ENCODE measurements around the gene KLRC1. TPM values are rescaled to one million over a fixed set of nuclear protein-coding genes. Genes with fewer than 3 reads are reported as not detected.
A peak's percentile ranks its signal among the peaks of the same experiment; 100 is the strongest.
"Not testable (repeated sequence)": the region's sequence is repeated elsewhere in the genome, so short reads cannot be mapped to it uniquely, and the experiment has no call there.

The KLRC1 gene
- polyA plus RNA-seq, 4 donors: 0.58 to 4.6 (median 0.81) TPM; not detected in 1

DNA sequence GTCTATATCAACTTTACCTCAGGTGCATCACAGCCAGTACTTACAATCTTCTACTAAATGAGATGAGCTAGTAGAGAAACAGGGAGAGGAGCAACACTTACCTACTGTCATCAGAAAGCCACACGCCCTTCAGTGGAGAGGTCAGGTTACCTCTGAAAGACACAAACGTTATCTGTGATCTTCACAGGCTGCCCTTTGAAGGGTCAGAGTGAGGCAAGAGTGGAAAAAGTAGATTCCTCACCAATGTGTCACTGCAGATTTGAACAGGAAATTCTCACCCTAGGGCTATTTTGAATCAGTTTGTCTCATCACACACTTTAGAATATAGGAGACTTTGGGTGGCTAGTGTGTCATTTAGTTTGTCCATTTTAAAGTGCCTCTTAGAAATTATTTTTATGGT, 15.6 kb downstream of the KLRC1 start:
- not testable (repeated sequence) for H3K27me3 ChIP-seq (ENCODE audit: control insufficient read depth in 3 of 3, insufficient read depth in 3 of 3, low read length in 3 of 3); H3K9me3 ChIP-seq (ENCODE audit: control insufficient read depth in 2 of 2, insufficient read depth in 1 of 2, low read depth in 1 of 2, low read length in 1 of 2); H3K36me3 ChIP-seq (ENCODE audit: control insufficient read depth in 3 of 3, insufficient read depth in 2 of 3, low read depth in 1 of 3, low read length in 3 of 3); FAIRE-seq; H3K27ac ChIP-seq (ENCODE audit: low read depth in 1 of 3, low read length in 2 of 3); H3K4me1 ChIP-seq (ENCODE audit: control insufficient read depth in 3 of 3, insufficient read depth in 2 of 3, low read depth in 1 of 3, low read length in 2 of 3); DNase-seq; H3K4me3 ChIP-seq (ENCODE audit: low read depth in 1 of 3, low read length in 3 of 3)
- WGBS, 3 donors: 34 to 58% (median 40%) methylated on average over 1 to 2 of the region's 2 CpGs

DNA sequence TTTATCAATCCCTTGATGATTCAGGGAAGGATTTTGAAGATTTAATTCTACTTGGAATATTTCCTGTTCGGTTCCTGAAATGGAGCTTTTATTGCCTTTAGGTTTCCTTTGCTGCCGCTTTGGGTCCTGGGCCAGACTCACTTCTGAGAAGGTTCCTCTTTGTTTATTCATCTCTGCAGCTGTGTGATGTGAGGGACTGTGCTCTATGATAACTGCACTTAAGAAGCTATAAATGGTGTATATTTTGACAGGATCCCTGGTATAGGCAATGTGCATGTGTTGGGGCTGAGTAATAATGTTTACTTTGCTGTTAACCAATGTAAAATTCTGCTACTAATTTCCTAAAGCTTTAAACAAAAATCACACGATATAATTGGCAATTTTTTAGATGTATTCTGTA, 17.4 kb downstream of the KLRC1 start, which contains the start of gene KLRC2:
TSS of gene KLRC2 (minus strand) at position 195 of the 400 bp plus-strand sequence. CDS start at position 171, 24 bp downstream.
- H3K27me3 ChIP-seq (ENCODE audit: control insufficient read depth in 3 of 3, insufficient read depth in 3 of 3, low read length in 3 of 3); DNase-seq; H3K36me3 ChIP-seq (ENCODE audit: control insufficient read depth in 3 of 3, insufficient read depth in 2 of 3, low read depth in 1 of 3, low read length in 3 of 3); H3K9me3 ChIP-seq (ENCODE audit: control insufficient read depth in 2 of 2, insufficient read depth in 1 of 2, low read depth in 1 of 2, low read length in 1 of 2); H3K27ac ChIP-seq (ENCODE audit: low read depth in 1 of 3, low read length in 2 of 3); FAIRE-seq; H3K4me1 ChIP-seq (ENCODE audit: control insufficient read depth in 3 of 3, insufficient read depth in 2 of 3, low read depth in 1 of 3, low read length in 2 of 3); H3K4me3 ChIP-seq (ENCODE audit: low read depth in 1 of 3, low read length in 3 of 3): not testable (repeated sequence)
- WGBS, 3 donors: 7 to 26% (median 18%) methylated on average over 3 of the region's 3 CpGs

DNA sequence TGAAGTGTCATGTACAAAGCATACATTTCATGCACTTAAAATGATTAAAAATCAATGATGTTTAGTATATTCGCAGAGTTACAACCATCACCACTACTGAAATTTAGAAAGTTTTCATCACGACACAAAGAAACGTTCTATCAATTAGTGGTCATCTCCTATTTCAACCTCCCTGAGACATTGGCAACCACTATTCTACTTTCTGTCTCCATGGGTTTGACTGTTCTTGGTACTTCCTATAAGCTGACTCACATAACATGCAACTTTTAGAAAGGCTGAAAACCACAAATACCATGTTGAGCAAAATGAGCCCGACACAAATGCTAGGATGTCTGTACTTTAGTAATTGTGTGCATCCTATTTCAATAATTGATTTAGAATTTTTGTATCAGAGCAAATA, 22.6 kb downstream of the KLRC1 start:
- H3K9me3 ChIP-seq (ENCODE audit: control insufficient read depth in 2 of 2, insufficient read depth in 1 of 2, low read depth in 1 of 2, low read length in 1 of 2); DNase-seq; H3K4me3 ChIP-seq (ENCODE audit: low read depth in 1 of 3, low read length in 3 of 3); H3K27me3 ChIP-seq (ENCODE audit: control insufficient read depth in 3 of 3, insufficient read depth in 3 of 3, low read length in 3 of 3); FAIRE-seq; H3K27ac ChIP-seq (ENCODE audit: low read depth in 1 of 3, low read length in 2 of 3); H3K4me1 ChIP-seq (ENCODE audit: control insufficient read depth in 3 of 3, insufficient read depth in 2 of 3, low read depth in 1 of 3, low read length in 2 of 3); H3K36me3 ChIP-seq (ENCODE audit: control insufficient read depth in 3 of 3, insufficient read depth in 2 of 3, low read depth in 1 of 3, low read length in 3 of 3): not testable (repeated sequence)
- 69 to 91% (median 73%) methylated on average over 4 of the region's 4 CpGs for WGBS, 3 donors

DNA sequence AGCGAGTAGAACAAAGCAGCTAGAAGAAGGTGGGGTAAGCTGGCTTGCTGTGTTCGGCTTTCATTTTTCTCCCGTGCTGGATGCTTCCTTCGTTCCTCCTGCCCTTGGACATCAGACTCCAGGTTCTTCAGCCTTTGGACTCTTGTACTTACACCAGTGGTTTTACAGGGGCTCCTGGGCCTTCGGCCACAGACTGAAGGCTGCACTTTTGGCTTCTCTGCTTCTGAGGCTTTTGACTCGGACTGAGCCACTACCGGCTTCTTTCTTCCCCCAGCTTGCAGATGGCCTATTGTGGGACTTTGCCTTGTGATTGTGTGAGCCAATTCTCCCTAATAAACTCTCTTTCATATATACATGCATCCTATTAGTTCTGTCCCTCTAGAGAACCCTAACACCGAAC, 27.2 kb downstream of the KLRC1 start:
- not testable (repeated sequence) for H3K9me3 ChIP-seq (ENCODE audit: control insufficient read depth in 2 of 2, insufficient read depth in 1 of 2, low read depth in 1 of 2, low read length in 1 of 2); H3K36me3 ChIP-seq (ENCODE audit: control insufficient read depth in 3 of 3, insufficient read depth in 2 of 3, low read depth in 1 of 3, low read length in 3 of 3); DNase-seq; H3K4me3 ChIP-seq (ENCODE audit: low read depth in 1 of 3, low read length in 3 of 3); H3K27ac ChIP-seq (ENCODE audit: low read depth in 1 of 3, low read length in 2 of 3); H3K4me1 ChIP-seq (ENCODE audit: control insufficient read depth in 3 of 3, insufficient read depth in 2 of 3, low read depth in 1 of 3, low read length in 2 of 3); H3K27me3 ChIP-seq (ENCODE audit: control insufficient read depth in 3 of 3, insufficient read depth in 3 of 3, low read length in 3 of 3); FAIRE-seq
- WGBS, 3 donors: 31 to 89% (median 83%) methylated on average over 7 to 8 of the region's 8 CpGs

DNA sequence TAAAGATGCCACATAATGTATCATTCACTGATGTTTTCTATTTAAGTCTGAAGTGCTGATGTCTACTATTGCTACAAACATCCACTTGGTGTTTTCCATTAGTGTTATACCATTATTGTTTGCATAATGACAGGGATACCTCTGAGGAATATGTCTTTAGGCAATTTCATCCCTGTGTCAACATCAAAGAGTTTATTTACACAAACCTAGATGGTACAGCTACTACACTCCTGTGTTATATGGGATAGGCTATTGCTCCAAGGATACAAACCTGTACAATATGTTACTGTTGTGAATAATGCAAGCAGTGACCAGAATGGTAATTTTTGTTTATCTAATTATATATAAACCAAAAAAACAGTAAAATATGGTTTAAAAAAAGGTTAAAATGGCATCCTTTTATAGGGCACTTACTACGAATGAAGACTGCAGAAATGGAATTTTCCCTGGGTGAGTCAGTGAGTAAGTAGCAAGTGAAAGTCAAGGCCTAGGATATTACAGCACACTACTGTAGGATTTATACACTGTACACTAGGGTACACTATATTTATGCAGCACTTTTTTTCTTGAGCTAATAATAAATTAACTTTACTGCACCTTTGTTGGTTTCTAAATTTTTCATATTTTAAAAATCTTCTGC, 28.8 kb downstream of the KLRC1 start:
- H3K27ac ChIP-seq (ENCODE audit: low read depth in 1 of 3, low read length in 2 of 3); H3K4me3 ChIP-seq (ENCODE audit: low read depth in 1 of 3, low read length in 3 of 3); FAIRE-seq; H3K4me1 ChIP-seq (ENCODE audit: control insufficient read depth in 3 of 3, insufficient read depth in 2 of 3, low read depth in 1 of 3, low read length in 2 of 3); H3K27me3 ChIP-seq (ENCODE audit: control insufficient read depth in 3 of 3, insufficient read depth in 3 of 3, low read length in 3 of 3); H3K9me3 ChIP-seq (ENCODE audit: control insufficient read depth in 2 of 2, insufficient read depth in 1 of 2, low read depth in 1 of 2, low read length in 1 of 2); DNase-seq; H3K36me3 ChIP-seq (ENCODE audit: control insufficient read depth in 3 of 3, insufficient read depth in 2 of 3, low read depth in 1 of 3, low read length in 3 of 3): not testable (repeated sequence)
- 81 to 86% (median 82%) methylated on average over 1 of the region's 1 CpG for WGBS, 3 donors

DNA sequence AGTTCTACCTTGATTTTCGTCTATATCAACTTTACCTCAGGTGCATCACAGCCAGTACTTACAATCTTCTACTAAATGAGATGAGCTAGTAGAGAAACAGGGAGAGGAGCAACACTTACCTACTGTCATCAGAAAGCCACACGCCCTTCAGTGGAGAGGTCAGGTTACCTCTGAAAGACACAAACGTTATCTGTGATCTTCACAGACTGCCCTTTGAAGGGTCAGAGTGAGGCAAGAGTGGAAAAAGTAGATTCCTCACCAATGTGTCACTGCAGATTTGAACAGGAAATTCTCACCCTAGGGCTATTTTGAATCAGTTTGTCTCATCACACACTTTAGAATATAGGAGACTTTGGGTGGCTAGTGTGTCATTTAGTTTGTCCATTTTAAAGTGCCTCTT, 31.0 kb downstream of the KLRC1 start:
- not testable (repeated sequence) for H3K4me1 ChIP-seq (ENCODE audit: control insufficient read depth in 3 of 3, insufficient read depth in 2 of 3, low read depth in 1 of 3, low read length in 2 of 3); H3K36me3 ChIP-seq (ENCODE audit: control insufficient read depth in 3 of 3, insufficient read depth in 2 of 3, low read depth in 1 of 3, low read length in 3 of 3); H3K4me3 ChIP-seq (ENCODE audit: low read depth in 1 of 3, low read length in 3 of 3); H3K9me3 ChIP-seq (ENCODE audit: control insufficient read depth in 2 of 2, insufficient read depth in 1 of 2, low read depth in 1 of 2, low read length in 1 of 2); DNase-seq; H3K27me3 ChIP-seq (ENCODE audit: control insufficient read depth in 3 of 3, insufficient read depth in 3 of 3, low read length in 3 of 3); FAIRE-seq; H3K27ac ChIP-seq (ENCODE audit: low read depth in 1 of 3, low read length in 2 of 3)
- WGBS, 3 donors: 32 to 49% (median 44%) methylated on average over 2 of the region's 3 CpGs

DNA sequence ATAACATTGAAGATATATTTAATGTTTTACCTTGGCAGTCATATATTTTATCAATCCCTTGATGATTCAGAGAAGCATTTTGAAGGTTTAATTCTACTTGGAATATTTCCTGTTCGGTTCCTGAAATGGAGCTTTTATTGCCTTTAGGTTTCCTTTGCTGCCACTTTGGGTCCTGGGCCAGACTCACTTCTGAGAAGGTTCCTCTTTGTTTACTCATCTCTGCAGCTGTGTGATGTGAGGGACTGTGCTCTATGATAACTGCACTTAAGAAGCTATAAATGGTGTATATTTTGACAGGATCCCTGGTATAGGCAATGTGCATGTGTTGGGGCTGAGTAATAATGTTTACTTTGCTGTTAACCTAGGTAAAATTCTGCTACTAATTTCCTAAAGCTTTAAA, 32.8 kb downstream of the KLRC1 start, which contains the start of gene KLRC3:
TSS of gene KLRC3 (minus strand) at position 262 of the 400 bp plus-strand sequence. CDS start at position 217, 45 bp downstream.
- H3K9me3 ChIP-seq (ENCODE audit: control insufficient read depth in 2 of 2, insufficient read depth in 1 of 2, low read depth in 1 of 2, low read length in 1 of 2); H3K27ac ChIP-seq (ENCODE audit: low read depth in 1 of 3, low read length in 2 of 3); H3K36me3 ChIP-seq (ENCODE audit: control insufficient read depth in 3 of 3, insufficient read depth in 2 of 3, low read depth in 1 of 3, low read length in 3 of 3); H3K4me1 ChIP-seq (ENCODE audit: control insufficient read depth in 3 of 3, insufficient read depth in 2 of 3, low read depth in 1 of 3, low read length in 2 of 3); H3K4me3 ChIP-seq (ENCODE audit: low read depth in 1 of 3, low read length in 3 of 3); FAIRE-seq; DNase-seq; H3K27me3 ChIP-seq (ENCODE audit: control insufficient read depth in 3 of 3, insufficient read depth in 3 of 3, low read length in 3 of 3): not testable (repeated sequence)
- WGBS, 3 donors: 11 to 19% (median 17%) methylated on average over 1 of the region's 1 CpG

DNA sequence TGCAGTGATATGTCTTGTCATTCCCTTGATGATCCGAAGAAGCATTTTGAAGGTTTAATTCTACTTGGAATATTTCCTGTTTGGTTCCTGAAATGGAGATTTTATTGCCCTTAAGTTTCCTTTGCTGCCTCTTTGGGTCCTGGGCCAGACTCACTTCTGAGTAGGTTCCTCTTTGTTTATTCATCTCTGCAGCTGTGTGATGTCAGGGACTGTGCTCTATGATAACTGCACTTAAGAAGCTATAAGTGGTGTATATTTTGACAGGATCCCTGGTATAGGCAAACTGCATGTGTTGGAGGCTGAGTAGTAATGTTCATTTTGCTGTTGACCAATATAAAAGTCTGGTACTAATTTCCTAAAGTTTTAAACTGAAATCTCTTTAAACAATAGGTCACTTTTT, 43.8 kb downstream of the KLRC1 start, which contains the start of gene KLRC4:
TSS of gene KLRC4 (minus strand) at position 366 of the 400 bp plus-strand sequence. CDS start at position 184, 182 bp downstream.
- H3K9me3 ChIP-seq (ENCODE audit: control insufficient read depth in 2 of 2, insufficient read depth in 1 of 2, low read depth in 1 of 2, low read length in 1 of 2): no peaks in the 10 kb centered on the region
- no peak for FAIRE-seq

DNA sequence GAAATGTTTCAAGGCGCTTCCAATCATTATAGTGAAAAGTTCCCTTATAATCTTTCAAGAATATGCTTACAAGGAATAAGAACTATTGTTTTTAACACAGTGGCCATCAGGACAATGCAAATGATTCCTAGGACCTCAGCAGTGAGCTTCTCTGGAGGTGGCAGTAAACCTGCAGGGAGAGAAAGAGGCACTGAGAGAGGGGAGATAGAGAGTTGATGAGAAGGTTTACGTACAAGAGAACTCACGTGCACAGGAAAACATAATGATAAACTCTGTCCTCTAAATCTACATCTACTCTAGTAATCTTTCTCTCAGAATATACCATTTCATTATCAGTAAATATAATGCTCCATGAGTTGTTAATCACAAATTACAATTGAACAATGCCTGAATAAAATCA, 44.3 kb downstream of the KLRC1 start:
- Histone ChIP-seq H3K27ac (ENCODE audit: low read depth in 1 of 3, low read length in 2 of 3) (no peak overlapping the region), H3K27me3 (ENCODE audit: control insufficient read depth in 3 of 3, insufficient read depth in 3 of 3, low read length in 3 of 3) (no peaks in the 10 kb centered on the region), H3K9me3 (ENCODE audit: control insufficient read depth in 2 of 2, insufficient read depth in 1 of 2, low read depth in 1 of 2, low read length in 1 of 2) (no peaks in the 10 kb centered on the region), H3K36me3 (ENCODE audit: control insufficient read depth in 3 of 3, insufficient read depth in 2 of 3, low read depth in 1 of 3, low read length in 3 of 3) (peaks cover 0 to 2% (median 0%) of the 10 kb centered on the region in 3 donors), H3K4me1 (ENCODE audit: control insufficient read depth in 3 of 3, insufficient read depth in 2 of 3, low read depth in 1 of 3, low read length in 2 of 3) (no peaks in the 10 kb centered on the region), H3K4me3 (ENCODE audit: low read depth in 1 of 3, low read length in 3 of 3) (no peak overlapping the region)
- FAIRE-seq: no peak
- WGBS, 3 donors: 45 to 86% (median 60%) methylated on average over 3 of the region's 3 CpGs
- DNase-seq: no peak

More for the DNA sequence above, 43.8 kb downstream of the KLRC1 start, which contains the start of gene KLRC4:
- peaks cover 0 to 2% (median 0%) of the 10 kb centered on the region in 3 donors for H3K36me3 ChIP-seq (ENCODE audit: control insufficient read depth in 3 of 3, insufficient read depth in 2 of 3, low read depth in 1 of 3, low read length in 3 of 3)
- H3K27me3 ChIP-seq (ENCODE audit: control insufficient read depth in 3 of 3, insufficient read depth in 3 of 3, low read length in 3 of 3): no peaks in the 10 kb centered on the region
- no peaks in the 10 kb centered on the region for H3K4me1 ChIP-seq (ENCODE audit: control insufficient read depth in 3 of 3, insufficient read depth in 2 of 3, low read depth in 1 of 3, low read length in 2 of 3)
- DNase-seq: peak in 1 of 2 donors; percentile 9
- no peak within 1 kb of the TSS for H3K4me3 ChIP-seq (ENCODE audit: low read depth in 1 of 3, low read length in 3 of 3)
- H3K27ac ChIP-seq (ENCODE audit: low read depth in 1 of 3, low read length in 2 of 3): no peak within 1 kb of the TSS
- 10 to 51% (median 25%) methylated on average over 1 of the region's 1 CpG for WGBS, 3 donors
